Body of pancreas (tissue), 4 donors: ENCODE results near the gene BACH2.

Experiments used
- POLR2A ChIP-seq, 3 donors: fragments of 450-650 bp; IDR thresholded peaks; one replicate each; pipeline ENCODE4 v1.6.1; 2016; ENCODE audit warnings: antibody characterized with exemption in 3 of 3, mild to moderate bottlenecking in 2 of 3
- TF ChIP-seq, protein P1 (sequence below), 7 experiments: fragments of 450-650 bp in 4 of 7; fragments of 200-600 bp in 3 of 7; sonication (generic) in 3 of 7; IDR thresholded peaks; one replicate each; pipeline ENCODE4 v1.5.1; 2016 to 2019; ENCODE audit warnings: antibody characterized with exemption in 7 of 7

DNA sequence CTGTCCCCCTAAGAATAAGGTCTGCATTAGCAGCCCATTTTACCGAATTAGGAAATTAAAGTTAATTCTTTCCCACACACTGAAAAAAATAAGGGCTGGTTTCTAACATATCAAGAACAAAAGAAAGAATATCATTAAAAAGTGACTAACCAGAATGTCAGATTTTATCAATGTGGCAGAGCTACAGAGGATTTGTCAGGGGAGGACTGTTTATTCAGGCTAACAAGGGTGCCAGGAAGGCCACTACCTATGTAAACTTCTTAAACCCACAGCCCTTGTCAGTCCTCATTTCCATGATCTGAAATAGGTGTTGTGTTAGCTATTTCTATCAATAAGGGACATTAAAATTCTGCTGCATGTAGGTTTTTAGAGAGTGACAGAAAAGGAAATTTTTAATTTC, 76.4 kb downstream of the BACH2 start:
- TF ChIP-seq, protein P1, sequence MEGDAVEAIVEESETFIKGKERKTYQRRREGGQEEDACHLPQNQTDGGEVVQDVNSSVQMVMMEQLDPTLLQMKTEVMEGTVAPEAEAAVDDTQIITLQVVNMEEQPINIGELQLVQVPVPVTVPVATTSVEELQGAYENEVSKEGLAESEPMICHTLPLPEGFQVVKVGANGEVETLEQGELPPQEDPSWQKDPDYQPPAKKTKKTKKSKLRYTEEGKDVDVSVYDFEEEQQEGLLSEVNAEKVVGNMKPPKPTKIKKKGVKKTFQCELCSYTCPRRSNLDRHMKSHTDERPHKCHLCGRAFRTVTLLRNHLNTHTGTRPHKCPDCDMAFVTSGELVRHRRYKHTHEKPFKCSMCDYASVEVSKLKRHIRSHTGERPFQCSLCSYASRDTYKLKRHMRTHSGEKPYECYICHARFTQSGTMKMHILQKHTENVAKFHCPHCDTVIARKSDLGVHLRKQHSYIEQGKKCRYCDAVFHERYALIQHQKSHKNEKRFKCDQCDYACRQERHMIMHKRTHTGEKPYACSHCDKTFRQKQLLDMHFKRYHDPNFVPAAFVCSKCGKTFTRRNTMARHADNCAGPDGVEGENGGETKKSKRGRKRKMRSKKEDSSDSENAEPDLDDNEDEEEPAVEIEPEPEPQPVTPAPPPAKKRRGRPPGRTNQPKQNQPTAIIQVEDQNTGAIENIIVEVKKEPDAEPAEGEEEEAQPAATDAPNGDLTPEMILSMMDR (IDR thresholded peaks at IDR 0.05), result no peak
- TF ChIP-seq POLR2A (IDR thresholded peaks at IDR 0.05), result no peak
